Measurements from ENCODE around the gene RNFT2. TPM values are rescaled to one million over a fixed set of nuclear protein-coding genes. Genes with fewer than 3 reads are reported as not detected.
"Not testable (repeated sequence)": the region's sequence is repeated elsewhere in the genome, so short reads cannot be mapped to it uniquely, and the experiment has no call there.

The RNFT2 gene
- total RNA-seq, 1 experiment from 2014 or later = 21.1 TPM

DNA sequence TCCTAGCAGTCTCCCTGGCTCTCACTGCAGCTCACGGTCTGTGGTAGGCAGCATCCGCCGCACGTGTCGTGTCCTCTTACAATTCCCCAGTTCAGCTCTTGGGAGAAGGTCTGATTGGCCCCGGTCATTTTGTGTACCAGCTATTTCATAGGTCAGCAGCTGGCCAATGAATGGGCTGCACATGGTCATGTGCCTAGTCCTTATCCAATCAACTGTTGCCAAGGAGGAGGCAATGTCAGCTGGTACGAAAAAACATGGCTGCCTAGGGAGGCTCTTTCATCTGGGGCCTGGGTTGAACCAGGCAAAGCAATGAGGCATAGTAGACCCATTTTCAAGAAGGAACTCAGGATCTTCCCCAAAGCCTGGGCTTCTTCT lies 46.1 kb downstream of the RNFT2 start:
- Histone ChIP-seq H3K79me2 (ENCODE audit: low read depth) (no peaks in the 10 kb centered on the region), H2AFZ (no peak overlapping the region), H3K9me2 (ENCODE audit: insufficient read depth) (no peaks in the 10 kb centered on the region), H3K4me3 (no peak overlapping the region), H3K27ac (no peak overlapping the region), H3K4me1 (replicated peaks; ENCODE audit: insufficient read depth) (no peaks in the 10 kb centered on the region), H3K4me2 (no peak overlapping the region), H3K27me3 (ENCODE audit: insufficient read depth, low read depth) (no peaks in the 10 kb centered on the region), H4K20me1 (ENCODE audit: insufficient read depth) (no peaks in the 10 kb centered on the region), H3K36me3 (ENCODE audit: low read depth) (no peaks in the 10 kb centered on the region), H3F3A (ENCODE audit: insufficient read depth, low read depth) (no peaks in the 10 kb centered on the region), H3K9me3 (ENCODE audit: insufficient read depth, low read depth) (no peaks in the 10 kb centered on the region)
- intact Hi-C loops (cut with micrococcal nuclease; ENCODE audit: unreplicated experiment) = no loop called here
- CTCF ChIA-PET = no interaction called here
- TF ChIP-seq, protein P1, sequence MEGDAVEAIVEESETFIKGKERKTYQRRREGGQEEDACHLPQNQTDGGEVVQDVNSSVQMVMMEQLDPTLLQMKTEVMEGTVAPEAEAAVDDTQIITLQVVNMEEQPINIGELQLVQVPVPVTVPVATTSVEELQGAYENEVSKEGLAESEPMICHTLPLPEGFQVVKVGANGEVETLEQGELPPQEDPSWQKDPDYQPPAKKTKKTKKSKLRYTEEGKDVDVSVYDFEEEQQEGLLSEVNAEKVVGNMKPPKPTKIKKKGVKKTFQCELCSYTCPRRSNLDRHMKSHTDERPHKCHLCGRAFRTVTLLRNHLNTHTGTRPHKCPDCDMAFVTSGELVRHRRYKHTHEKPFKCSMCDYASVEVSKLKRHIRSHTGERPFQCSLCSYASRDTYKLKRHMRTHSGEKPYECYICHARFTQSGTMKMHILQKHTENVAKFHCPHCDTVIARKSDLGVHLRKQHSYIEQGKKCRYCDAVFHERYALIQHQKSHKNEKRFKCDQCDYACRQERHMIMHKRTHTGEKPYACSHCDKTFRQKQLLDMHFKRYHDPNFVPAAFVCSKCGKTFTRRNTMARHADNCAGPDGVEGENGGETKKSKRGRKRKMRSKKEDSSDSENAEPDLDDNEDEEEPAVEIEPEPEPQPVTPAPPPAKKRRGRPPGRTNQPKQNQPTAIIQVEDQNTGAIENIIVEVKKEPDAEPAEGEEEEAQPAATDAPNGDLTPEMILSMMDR (conservative IDR thresholded peaks at IDR 0.05) = no peak
- no peak for TF ChIP-seq EZH2 (IDR thresholded peaks at IDR 0.05; ENCODE audit: low read depth)
- POLR2A ChIA-PET (ENCODE audit: unreplicated experiment) = no interaction called here
- no peak for DNase-seq
- no TSS peak for BruUV-seq (replicated peaks)

DNA sequence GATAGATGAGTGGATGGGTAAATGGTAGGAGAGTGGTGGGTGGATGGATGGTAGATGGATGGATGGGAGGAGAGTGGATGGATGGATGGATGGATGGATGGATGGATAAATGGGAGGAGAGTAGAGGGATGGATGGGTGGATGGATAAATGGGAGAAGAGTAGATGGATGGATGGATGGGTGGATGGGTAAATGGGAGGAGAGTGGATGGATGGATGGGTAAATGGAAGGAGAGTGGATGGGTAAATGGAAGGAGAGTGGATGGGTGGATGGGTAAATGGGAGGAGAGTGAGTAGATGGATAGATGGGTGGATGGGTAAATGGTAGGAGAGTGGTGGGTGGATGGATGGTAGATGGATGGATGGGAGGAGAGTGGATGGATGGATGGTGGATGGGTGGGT lies 51.4 kb downstream of the RNFT2 start:
- H3K4me1 ChIP-seq (replicated peaks; ENCODE audit: insufficient read depth); H3K27ac ChIP-seq; H3K36me3 ChIP-seq (ENCODE audit: low read depth); H2AFZ ChIP-seq; H3K4me2 ChIP-seq; H3F3A ChIP-seq (ENCODE audit: insufficient read depth, low read depth); POLR2A ChIA-PET (ENCODE audit: unreplicated experiment); H4K20me1 ChIP-seq (ENCODE audit: insufficient read depth); BruUV-seq (replicated peaks); DNase-seq; H3K4me3 ChIP-seq; H3K9me3 ChIP-seq (ENCODE audit: insufficient read depth, low read depth); H3K79me2 ChIP-seq (ENCODE audit: low read depth); intact Hi-C loops (cut with micrococcal nuclease; ENCODE audit: unreplicated experiment); CTCF ChIA-PET; H3K9me2 ChIP-seq (ENCODE audit: insufficient read depth); H3K27me3 ChIP-seq (ENCODE audit: insufficient read depth, low read depth): not testable (repeated sequence)

DNA sequence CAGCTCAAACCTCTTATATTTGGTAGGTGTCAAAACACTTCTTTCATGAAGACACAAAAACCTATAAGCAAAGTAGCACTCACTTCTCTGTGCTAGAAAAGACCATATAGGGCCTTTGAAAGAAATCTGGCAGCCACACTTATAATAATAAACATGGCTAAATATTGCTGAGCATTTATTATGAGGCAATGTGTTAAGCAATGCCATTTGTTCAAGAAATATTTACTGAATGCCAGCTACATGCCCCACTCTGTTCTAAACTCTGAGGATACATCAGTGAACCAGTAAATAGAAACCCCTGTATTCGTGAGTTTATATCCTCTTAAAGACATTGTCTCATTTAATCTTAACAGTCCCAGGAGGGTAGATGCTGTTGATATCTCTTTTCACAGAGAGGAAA lies 52.0 kb downstream of the RNFT2 start:
- no TSS peak for BruUV-seq (replicated peaks)
- intact Hi-C loops (cut with micrococcal nuclease; ENCODE audit: unreplicated experiment) = no loop called here
- DNase-seq = no peak
- ChIA-PET POLR2A (ENCODE audit: unreplicated experiment) (no interaction called here), CTCF (no interaction called here)
- Histone ChIP-seq H3K79me2 (ENCODE audit: low read depth) (no peaks in the 10 kb centered on the region), H3K9me3 (ENCODE audit: insufficient read depth, low read depth) (no peaks in the 10 kb centered on the region), H3F3A (ENCODE audit: insufficient read depth, low read depth) (0 out of 2 replicates have a peak, but pooled peaks cover 3% of the 10 kb centered on the region), H2AFZ (no peak overlapping the region), H3K27ac (no peak overlapping the region), H3K36me3 (ENCODE audit: low read depth) (no peaks in the 10 kb centered on the region), H3K4me3 (no peak overlapping the region), H3K4me1 (replicated peaks; ENCODE audit: insufficient read depth) (no peaks in the 10 kb centered on the region), H3K9me2 (ENCODE audit: insufficient read depth) (no peaks in the 10 kb centered on the region), H3K27me3 (ENCODE audit: insufficient read depth, low read depth) (no peaks in the 10 kb centered on the region), H4K20me1 (ENCODE audit: insufficient read depth) (no peaks in the 10 kb centered on the region), H3K4me2 (no peak overlapping the region)
- TF ChIP-seq EZH2 (IDR thresholded peaks at IDR 0.05; ENCODE audit: low read depth) = no peak
- TF ChIP-seq, protein P1 (conservative IDR thresholded peaks at IDR 0.05) = no peak

DNA sequence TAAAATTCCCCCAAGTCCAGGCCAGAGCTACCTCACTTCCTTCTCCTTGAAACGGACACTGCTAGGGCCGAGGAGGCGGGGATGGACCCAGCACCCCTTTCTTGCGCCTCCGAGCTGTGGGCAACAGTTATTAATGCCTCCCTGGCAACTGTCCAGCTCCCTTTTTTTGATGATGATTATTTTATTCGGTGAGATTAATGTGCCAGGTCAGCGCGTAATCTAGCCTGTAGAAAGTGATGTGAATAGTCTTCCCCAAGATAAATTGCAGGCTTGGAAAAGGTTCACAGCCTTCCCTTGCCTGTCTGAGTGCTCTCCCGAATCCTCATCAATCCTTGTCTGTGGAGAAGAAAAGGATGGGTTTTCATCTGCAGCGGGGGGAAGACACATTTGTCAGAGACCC lies 54.3 kb downstream of the RNFT2 start:
- TF ChIP-seq EZH2 (IDR thresholded peaks at IDR 0.05; ENCODE audit: low read depth) = no peak
- TF ChIP-seq, protein P1 (conservative IDR thresholded peaks at IDR 0.05) = no peak
- Histone ChIP-seq H3K9me3 (ENCODE audit: insufficient read depth, low read depth) (no peaks in the 10 kb centered on the region), H3K4me2 (no peak overlapping the region), H3K27ac (no peak overlapping the region), H2AFZ (no peak overlapping the region), H4K20me1 (ENCODE audit: insufficient read depth) (no peaks in the 10 kb centered on the region), H3K4me3 (no peak overlapping the region), H3F3A (ENCODE audit: insufficient read depth, low read depth) (0 out of 2 replicates have a peak, but pooled peaks cover 3% of the 10 kb centered on the region), H3K79me2 (ENCODE audit: low read depth) (no peaks in the 10 kb centered on the region), H3K4me1 (replicated peaks; ENCODE audit: insufficient read depth) (no peaks in the 10 kb centered on the region), H3K36me3 (ENCODE audit: low read depth) (no peaks in the 10 kb centered on the region), H3K9me2 (ENCODE audit: insufficient read depth) (no peaks in the 10 kb centered on the region), H3K27me3 (ENCODE audit: insufficient read depth, low read depth) (no peaks in the 10 kb centered on the region)
- intact Hi-C loops (cut with micrococcal nuclease; ENCODE audit: unreplicated experiment) = no loop called here
- ChIA-PET CTCF (interaction anchor here (0.7 kb wide), 1 partner anchor 125 kb away, joined by 4 read pairs; no protein-coding TSS in a partner anchor), POLR2A (ENCODE audit: unreplicated experiment) (no interaction called here)
- no TSS peak for BruUV-seq (replicated peaks)
- no peak for DNase-seq
